GM12872 (cell line): Measurements from ENCODE around the gene TMEM163.

Experiments
- TF ChIP-seq, protein P1 (sequence below): IDR thresholded peaks from 3 replicates; pipeline ENCODE4 v1.5.1; 2011; ENCODE audit warnings: low read depth, mild to moderate bottlenecking, low read length, moderate library complexity; ENCODE audit not compliant: insufficient read depth

TMEM163 gene

DNA sequence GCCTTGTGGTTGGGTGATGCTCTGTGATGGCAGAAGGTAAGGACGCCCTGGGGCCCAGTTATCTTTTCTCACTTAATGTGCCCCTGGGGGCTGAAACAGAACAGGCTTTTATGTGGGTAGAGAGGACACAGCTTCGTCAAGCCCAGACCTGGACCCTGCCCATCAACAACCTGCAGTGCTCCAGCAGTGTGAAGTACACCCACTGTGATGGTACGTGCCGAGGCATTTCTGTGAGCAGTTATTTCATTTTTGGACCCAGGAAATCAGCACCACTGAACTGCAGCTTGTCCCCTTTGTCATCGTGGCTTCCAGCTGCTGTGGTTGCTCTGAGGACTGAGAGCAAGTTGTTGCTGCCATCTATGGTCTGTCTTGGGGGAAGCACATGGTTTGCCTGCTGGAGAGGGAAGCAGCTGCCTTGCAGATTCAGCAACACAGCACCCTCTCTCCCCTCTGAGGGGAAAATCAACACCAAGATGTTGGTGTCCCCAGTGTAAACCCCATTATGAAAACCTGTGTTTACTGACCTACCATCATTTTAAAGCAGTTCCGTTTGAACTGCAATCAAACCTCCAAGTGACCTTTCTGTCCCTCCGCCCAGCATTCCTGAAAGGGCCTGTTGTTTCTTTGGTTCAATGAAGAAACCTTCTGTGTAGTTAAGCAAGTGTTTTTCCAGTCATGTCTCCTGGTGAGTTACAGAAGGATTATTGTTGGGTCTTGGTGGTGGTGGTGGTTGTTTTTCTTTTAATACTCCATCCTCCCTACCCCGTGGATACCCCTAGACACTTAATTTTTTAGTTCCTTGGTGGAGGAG lies 306.8 kb downstream of the TMEM163 start:
- TF ChIP-seq, protein P1, sequence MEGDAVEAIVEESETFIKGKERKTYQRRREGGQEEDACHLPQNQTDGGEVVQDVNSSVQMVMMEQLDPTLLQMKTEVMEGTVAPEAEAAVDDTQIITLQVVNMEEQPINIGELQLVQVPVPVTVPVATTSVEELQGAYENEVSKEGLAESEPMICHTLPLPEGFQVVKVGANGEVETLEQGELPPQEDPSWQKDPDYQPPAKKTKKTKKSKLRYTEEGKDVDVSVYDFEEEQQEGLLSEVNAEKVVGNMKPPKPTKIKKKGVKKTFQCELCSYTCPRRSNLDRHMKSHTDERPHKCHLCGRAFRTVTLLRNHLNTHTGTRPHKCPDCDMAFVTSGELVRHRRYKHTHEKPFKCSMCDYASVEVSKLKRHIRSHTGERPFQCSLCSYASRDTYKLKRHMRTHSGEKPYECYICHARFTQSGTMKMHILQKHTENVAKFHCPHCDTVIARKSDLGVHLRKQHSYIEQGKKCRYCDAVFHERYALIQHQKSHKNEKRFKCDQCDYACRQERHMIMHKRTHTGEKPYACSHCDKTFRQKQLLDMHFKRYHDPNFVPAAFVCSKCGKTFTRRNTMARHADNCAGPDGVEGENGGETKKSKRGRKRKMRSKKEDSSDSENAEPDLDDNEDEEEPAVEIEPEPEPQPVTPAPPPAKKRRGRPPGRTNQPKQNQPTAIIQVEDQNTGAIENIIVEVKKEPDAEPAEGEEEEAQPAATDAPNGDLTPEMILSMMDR = peak; percentile 89

DNA sequence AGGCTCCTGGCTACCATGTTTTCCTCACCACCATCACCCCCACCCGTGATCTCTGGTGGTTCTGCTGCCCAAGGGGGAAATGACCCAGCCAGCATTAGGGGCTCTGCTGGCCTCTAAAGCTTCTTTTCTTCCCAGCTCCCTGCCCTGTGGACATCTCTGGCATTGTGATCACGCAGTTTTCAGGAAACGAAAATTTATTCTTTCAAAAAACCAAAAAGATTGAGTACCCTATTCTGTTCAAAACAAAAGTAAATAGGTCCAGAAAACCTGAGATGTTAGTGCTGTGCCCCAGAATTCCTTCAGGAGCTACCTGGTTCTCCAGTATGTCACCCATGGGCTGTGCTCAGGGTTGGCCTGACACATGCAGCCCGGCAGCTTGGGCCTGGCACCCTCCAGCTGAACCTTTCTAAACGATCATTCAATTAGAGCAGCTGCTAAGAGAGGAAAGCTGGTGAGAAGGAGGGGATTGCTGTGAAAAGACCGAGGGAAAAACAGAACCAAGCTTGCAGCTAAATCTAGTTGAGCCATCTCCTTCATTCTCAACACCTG lies 307.4 kb downstream of the TMEM163 start:
- TF ChIP-seq, protein P1 = no peak

DNA sequence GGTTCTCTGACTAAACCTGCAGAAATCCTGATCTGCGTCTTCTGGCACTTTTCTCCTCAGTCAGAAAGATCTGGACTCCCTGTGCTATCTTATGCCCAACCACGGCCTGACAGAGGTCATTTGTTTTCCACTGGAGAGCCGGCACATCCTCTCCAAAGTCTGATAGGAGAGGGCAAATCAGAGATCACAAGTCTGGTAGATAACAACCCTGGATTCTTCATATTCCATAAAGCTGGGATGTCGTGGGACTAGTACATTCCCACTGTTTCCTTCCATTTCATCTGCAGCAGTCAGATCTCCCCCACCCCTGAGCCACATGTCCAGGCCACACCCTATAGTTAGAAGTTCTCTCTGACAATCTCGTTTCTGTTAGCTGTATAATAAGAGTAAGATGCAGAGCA lies 308.0 kb downstream of the TMEM163 start:
- TF ChIP-seq, protein P1 = no peak

DNA sequence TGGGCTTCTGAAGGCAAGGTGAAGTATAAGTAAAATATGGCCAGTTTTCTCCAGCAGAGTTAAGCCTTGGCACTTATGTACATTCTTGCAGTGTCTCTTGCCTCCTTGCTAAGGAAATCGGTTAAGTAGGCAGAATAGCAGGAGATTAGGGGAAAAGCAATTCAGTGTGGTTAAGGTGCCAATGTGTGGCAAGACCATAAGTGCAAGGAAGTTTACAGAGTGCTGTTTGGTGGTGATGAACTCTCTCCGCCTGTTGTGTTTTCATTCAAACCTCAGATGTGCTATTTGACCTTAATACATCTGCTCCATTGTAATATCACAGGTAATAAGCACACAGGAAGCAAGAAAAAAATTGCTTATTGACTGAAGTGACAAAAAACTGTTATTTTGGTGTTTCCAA lies 308.8 kb downstream of the TMEM163 start:
- TF ChIP-seq, protein P1 = no peak

DNA sequence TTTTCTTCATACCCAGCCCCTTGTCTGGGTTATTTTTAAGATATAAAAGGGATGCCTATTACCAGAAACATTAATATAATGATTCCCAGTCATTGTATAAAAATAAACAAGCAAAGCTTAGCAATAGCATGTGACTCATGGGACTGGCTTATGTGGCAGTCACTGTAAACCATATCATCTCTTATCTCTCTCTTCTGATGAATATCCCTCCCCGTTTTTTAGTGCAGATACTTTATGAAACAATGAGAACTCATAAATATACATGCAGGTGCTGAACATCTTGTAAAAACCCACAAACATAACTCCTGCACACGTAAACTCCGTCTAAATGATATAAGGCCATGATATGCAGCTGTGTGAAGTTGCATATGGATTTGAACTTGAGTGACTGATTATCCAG lies 310.0 kb downstream of the TMEM163 start:
- TF ChIP-seq, protein P1 = no peak

DNA sequence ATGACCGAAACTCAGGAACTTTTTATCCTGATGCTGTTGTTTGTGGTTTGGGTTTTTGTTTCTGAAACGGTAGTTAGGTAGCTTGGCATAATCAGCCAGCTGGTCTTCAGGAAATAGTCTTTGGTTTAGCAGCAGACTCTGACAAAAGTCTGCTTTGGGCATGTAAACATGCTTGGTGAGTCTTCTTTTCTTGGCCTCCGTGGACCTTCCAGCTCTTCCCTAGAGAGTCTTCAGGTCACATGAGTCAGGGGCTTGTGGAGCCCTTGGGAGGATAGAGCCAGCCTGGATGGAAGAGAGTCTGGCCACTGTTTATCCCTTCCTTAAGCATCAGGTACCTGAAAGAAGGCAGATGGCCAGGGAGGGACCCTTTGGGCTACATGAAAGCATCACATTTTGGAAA lies 310.4 kb downstream of the TMEM163 start:
- TF ChIP-seq, protein P1 = no peak

DNA sequence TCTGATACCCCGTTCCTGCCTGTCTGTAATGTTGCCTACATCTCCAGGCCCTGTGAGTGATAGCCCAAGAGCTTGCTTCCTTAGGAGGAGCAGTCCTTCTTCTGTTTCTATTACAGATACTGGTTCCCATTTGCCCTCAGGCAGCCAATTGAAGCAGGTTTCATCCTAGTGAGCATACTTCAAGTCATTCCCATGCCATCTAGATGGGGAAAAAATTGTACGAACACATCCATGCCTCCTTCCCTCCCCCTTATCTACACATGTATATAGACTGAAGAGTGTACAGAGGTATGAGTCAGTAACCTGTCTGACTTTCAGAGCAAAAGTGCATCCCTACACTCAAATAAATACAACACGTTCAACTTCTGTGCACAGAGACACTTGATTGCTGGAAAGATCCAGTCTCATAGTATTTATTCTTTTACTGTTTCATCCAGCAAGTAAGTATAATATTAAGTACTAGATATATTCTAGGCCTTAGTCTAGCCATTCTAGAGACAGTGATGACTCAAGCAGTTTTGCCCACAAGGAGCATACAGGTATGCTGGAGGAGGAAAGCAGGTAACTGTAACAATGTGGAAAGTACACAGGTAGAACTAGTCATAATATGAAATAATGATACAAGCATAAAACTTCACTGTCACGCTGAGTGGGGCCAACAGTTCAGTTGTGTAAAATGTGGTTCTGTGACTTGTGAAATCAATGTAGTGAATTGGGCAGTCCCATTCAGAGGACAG lies 311.5 kb downstream of the TMEM163 start:
- TF ChIP-seq, protein P1 = no peak
